Bronchial epithelial cell (primary cell): ENCODE results near the gene RAP2C. TPM values are rescaled to one million over a fixed set of nuclear protein-coding genes. Genes with fewer than 3 reads are reported as not detected.
"Not testable (repeated sequence)": the region's sequence is repeated elsewhere in the genome, so short reads cannot be mapped to it uniquely, and the experiment has no call there.

Source experiments
- DNase-seq: peaks from one replicate; pipeline ENCODE4 v3.0.0-alpha.2; 2010; ENCODE audit warnings: low read depth
- FAIRE-seq: peaks from 2 replicates; lab custom pipeline; 2011; peaks lifted over from hg19 to GRCh38; lab: Jason Lieb, UNC
- H3K27me3 ChIP-seq: 2 replicates; pipeline ENCODE4 v1.5.1; 2011; ENCODE audit warnings: low read length; ENCODE audit not compliant: control insufficient read depth, insufficient read depth
- H3K36me3 ChIP-seq: 2 replicates; pipeline ENCODE4 v1.5.1; 2011; ENCODE audit warnings: low read length; ENCODE audit not compliant: control insufficient read depth, insufficient read depth
- H3K4me3 ChIP-seq: 2 replicates; pipeline ENCODE4 v1.5.1; 2011; ENCODE audit warnings: mild to moderate bottlenecking, low read depth, low read length, control low read depth
- CTCF ChIP-seq: IDR thresholded peaks from 2 replicates; pipeline ENCODE4 v1.5.1; 2011; ENCODE audit warnings: mild to moderate bottlenecking, moderate library complexity, low read length, control low read depth, inconsistent platforms; ENCODE audit not compliant: insufficient read depth, severe bottlenecking
- total RNA-seq: library from RNA; depleted of rRNA; stranded (reverse); fragments of >200 nt; gene quantifications from 2 replicates; pipeline ENCODE4 v1.2.1, GENCODE V29; 2014

The RAP2C gene
- total RNA-seq, 1 donor from 2014 or later = 27.9 TPM

- Histone ChIP-seq H3K4me3 (no peak overlapping the region), H3K36me3 (no peaks in the 10 kb centered on the region), H3K27me3 (no peaks in the 10 kb centered on the region)
- no peak for TF ChIP-seq CTCF
- DNase-seq (peak; percentile 29), FAIRE-seq (no peak)
Observed at GRCh38 chrX:132169554-132169953, 49.7 kb downstream of the RAP2C start.

- Histone ChIP-seq H3K36me3 (no peaks in the 10 kb centered on the region), H3K27me3 (no peaks in the 10 kb centered on the region), H3K4me3 (no peak overlapping the region)
- DNase-seq = peak; percentile 45
- no peak for FAIRE-seq
- no peak for TF ChIP-seq CTCF
Observed at GRCh38 chrX:132165651-132166050, 53.6 kb downstream of the RAP2C start.

- TF ChIP-seq CTCF = no peak
Observed at GRCh38 chrX:132165005-132165404, 54.2 kb downstream of the RAP2C start.

GRCh38 chrX:132163094-132163493, 56.2 kb downstream of the RAP2C start:
- not testable (repeated sequence) for H3K36me3 ChIP-seq, H3K4me3 ChIP-seq, DNase-seq, H3K27me3 ChIP-seq, FAIRE-seq

More at GRCh38 chrX:132165005-132165404, 54.2 kb downstream of the RAP2C start:
- DNase-seq (no peak), FAIRE-seq (no peak)
- no peak overlapping the region for H3K4me3 ChIP-seq
- no peaks in the 10 kb centered on the region for H3K27me3 ChIP-seq
- H3K36me3 ChIP-seq = no peaks in the 10 kb centered on the region

GRCh38 chrX:132153166-132153565, 66.1 kb downstream of the RAP2C start:
- Histone ChIP-seq H3K27me3 (no peaks in the 10 kb centered on the region), H3K36me3 (no peaks in the 10 kb centered on the region), H3K4me3 (no peak overlapping the region)
- no peak for TF ChIP-seq CTCF
- FAIRE-seq = no peak
- no peak for DNase-seq

Other genes with a start within 250 kb of the RAP2C start
- gene STK26, start 196.1 kb downstream of the RAP2C start, total RNA-seq = 47.9 and 49.9 TPM in 2 replicates
- not detected in 2 replicates for gene FRMD7, start 91.4 kb downstream of the RAP2C start, total RNA-seq